K562 (cell line): ENCODE results near the gene XIRP1. TPM values are rescaled to one million over a fixed set of nuclear protein-coding genes. Genes with fewer than 3 reads are reported as not detected.
A peak's percentile ranks its signal among the peaks of the same experiment; 100 is the strongest.

Experiments
- CBX2 ChIP-seq: fragments of 200-600 bp; sonication (generic); IDR thresholded peaks from one replicate; pipeline ENCODE4 v1.6.1; 2012; ENCODE audit warnings: mild to moderate bottlenecking, low read length, inconsistent platforms; ENCODE audit not compliant: insufficient read depth, poor library complexity, severe bottlenecking
- E2F3 ChIP-seq: fragments of 250-450 bp; sonication (Bioruptor Pico); IDR thresholded peaks from 2 replicates; pipeline ENCODE4 v1.4.0; 2020; ENCODE audit warnings: mild to moderate bottlenecking
- EHMT2 ChIP-seq: fragments of 450-650 bp; IDR thresholded peaks from 2 replicates; pipeline ENCODE4 v1.6.1; 2018; ENCODE audit warnings: antibody characterized with exemption
- KLF13 ChIP-seq: fragments of 450-650 bp; IDR thresholded peaks from 2 replicates; pipeline ENCODE4 v1.6.1; 2016; ENCODE audit warnings: missing genetic modification characterization, low read depth, mild to moderate bottlenecking, missing compliant biosample characterization, moderate library complexity, borderline replicate concordance
- NCOA1 ChIP-seq: fragments of 450-650 bp; IDR thresholded peaks from 2 replicates; pipeline ENCODE4 v1.6.1; 2016; ENCODE audit warnings: low read depth
- NCOA6 ChIP-seq: fragments of 450-650 bp; IDR thresholded peaks from 2 replicates; pipeline ENCODE4 v1.6.1; 2017; ENCODE audit warnings: mild to moderate bottlenecking
- NELFE ChIP-seq: IDR thresholded peaks from 2 replicates; pipeline ENCODE4 v1.6.1; 2011; ENCODE audit warnings: mild to moderate bottlenecking; ENCODE audit not compliant: insufficient read depth, insufficient read length
- NFE2L1 ChIP-seq: fragments of 450-650 bp; IDR thresholded peaks from 2 replicates; pipeline ENCODE4 v1.6.1; 2016; ENCODE audit warnings: missing genetic modification characterization, low read depth, mild to moderate bottlenecking, missing compliant biosample characterization, moderate library complexity, borderline replicate concordance
- RBBP5 ChIP-seq: fragments of 200-600 bp; sonication (generic); IDR thresholded peaks from 2 replicates; pipeline ENCODE4 v1.6.1; 2012; ENCODE audit warnings: borderline replicate concordance, mild to moderate bottlenecking, low read length, control low read depth, inconsistent platforms; ENCODE audit not compliant: insufficient read depth, poor library complexity, severe bottlenecking
- SAP30 ChIP-seq: fragments of 200-600 bp; sonication (generic); IDR thresholded peaks from 2 replicates; pipeline ENCODE4 v1.6.1; 2012; ENCODE audit warnings: borderline replicate concordance, low read depth, mild to moderate bottlenecking, moderate library complexity, low read length, control low read depth, inconsistent platforms; ENCODE audit not compliant: insufficient read depth, poor library complexity, severe bottlenecking
- TAF7 ChIP-seq: fragments of 450-650 bp; IDR thresholded peaks from 2 replicates; pipeline ENCODE4 v1.6.1; 2016; ENCODE audit warnings: missing genetic modification characterization, missing compliant biosample characterization
- YY1 ChIP-seq, 3 experiments: IDR thresholded peaks; 2 replicates each; pipeline ENCODE4 v1.6.1; 2011; ENCODE audit warnings: low read length in 2 of 3, mild to moderate bottlenecking in 2 of 3, moderate library complexity in 2 of 3, borderline replicate concordance in 1 of 3, control low read depth in 1 of 3, low read depth in 1 of 3; ENCODE audit not compliant: insufficient read depth in 3 of 3, insufficient replicate concordance in 2 of 3, control insufficient read depth in 1 of 3, insufficient read length in 1 of 3; ENCODE audit errors: extremely low read depth in 1 of 3
- ZBTB26 ChIP-seq: fragments of 450-650 bp; formaldehyde crosslinking; IDR thresholded peaks from 2 replicates; pipeline ENCODE4 v1.4.0; 2022; ENCODE audit warnings: missing genetic modification characterization
- ZBTB43 ChIP-seq: sonication (generic); formaldehyde crosslinking; IDR thresholded peaks from 2 replicates; pipeline ENCODE4 v1.8.0; 2023; ENCODE audit warnings: mild to moderate bottlenecking, missing genetic modification reagents
- polyA plus RNA-seq, 8 experiments: library from polyadenylated mRNA; depleted of rRNA in 4 of 8; stranded (reverse) in 5 of 8; unstranded in 3 of 8; fragments of >200 nt; fragmentation: Nextera tagmentation in 2 of 8; fragmentation: Illumina TruSeq in 1 of 8; extraction: Ambion mirVana in 2 of 8; extraction: Trizol in 1 of 8; gene quantifications; 2 replicates each; pipeline versions ENCODE4 v1.2.1 to v1.2.3, GENCODE V29; 2011 to 2014; ENCODE audit warnings: inconsistent platforms in 1 of 8, missing spikeins in 1 of 8
- total RNA-seq, 7 experiments: library from RNA; depleted of rRNA in 6 of 7; stranded (reverse); fragments of >200 nt in 6 of 7; fragmentation: Illumina TruSeq in 2 of 7; extraction: Trizol in 2 of 7; gene quantifications; 2 replicates each; pipeline versions ENCODE4 v1.2.1 to v1.2.3, GENCODE V29; 2011 to 2021; ENCODE audit warnings: low replicate concordance in 1 of 7
- TF ChIP-seq, protein P1 (sequence below): fragments of 450-650 bp; formaldehyde crosslinking; IDR thresholded peaks from 2 replicates; pipeline ENCODE4 v1.4.0; 2020; ENCODE audit warnings: mild to moderate bottlenecking
- TF ChIP-seq, protein P2 (sequence below): IDR thresholded peaks from 2 replicates; pipeline ENCODE4 v1.6.1; 2011; ENCODE audit warnings: borderline replicate concordance, low read depth, mild to moderate bottlenecking, moderate library complexity, low read length; ENCODE audit not compliant: insufficient read depth, poor library complexity, severe bottlenecking
- TF ChIP-seq, protein P3 (sequence below): fragments of 450-650 bp; IDR thresholded peaks from 2 replicates; pipeline ENCODE4 v1.6.1; 2016; ENCODE audit warnings: borderline replicate concordance

Gene XIRP1
- total and polyA plus RNA-seq, 9 of the 15 experiments (the other 6 are each of a cell fraction or from before 2014, with no cell fraction given), result 0.03 to 0.27 (median 0.08) TPM; not detected in 3

- TF ChIP-seq RBBP5 (peak; percentile 61), TAF7 (tag) (no peak), NCOA1 (no peak), NELFE (no peak), CBX2 (no peak), KLF13 (peak; percentile 63), EHMT2 (no peak), NCOA6 (no peak), NFE2L1 (tag) (no peak), SAP30 (peak; percentile 66), ZBTB26 (CRISPR knock-in tag) (no peak), YY1 (IDR thresholded peaks at IDR 0.05; ENCODE audit: borderline replicate concordance in 1 of 3, control insufficient read depth in 1 of 3, extremely low read depth in 1 of 3, insufficient read depth in 3 of 3, insufficient read length in 1 of 3, insufficient replicate concordance in 2 of 3, low read depth in 1 of 3, low read length in 2 of 3) (peak in 2 of 3 experiments; percentile 25 to 53), ZBTB43 (CRISPR knock-in tag) (no peak), E2F3 (CRISPR knock-in tag) (0 out of 2 replicates have a peak, but pooled peaks have one; percentile 22)
- TF ChIP-seq, protein P1, sequence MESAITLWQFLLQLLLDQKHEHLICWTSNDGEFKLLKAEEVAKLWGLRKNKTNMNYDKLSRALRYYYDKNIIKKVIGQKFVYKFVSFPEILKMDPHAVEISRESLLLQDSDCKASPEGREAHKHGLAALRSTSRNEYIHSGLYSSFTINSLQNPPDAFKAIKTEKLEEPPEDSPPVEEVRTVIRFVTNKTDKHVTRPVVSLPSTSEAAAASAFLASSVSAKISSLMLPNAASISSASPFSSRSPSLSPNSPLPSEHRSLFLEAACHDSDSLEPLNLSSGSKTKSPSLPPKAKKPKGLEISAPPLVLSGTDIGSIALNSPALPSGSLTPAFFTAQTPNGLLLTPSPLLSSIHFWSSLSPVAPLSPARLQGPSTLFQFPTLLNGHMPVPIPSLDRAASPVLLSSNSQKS, result no peak
- TF ChIP-seq, protein P2, sequence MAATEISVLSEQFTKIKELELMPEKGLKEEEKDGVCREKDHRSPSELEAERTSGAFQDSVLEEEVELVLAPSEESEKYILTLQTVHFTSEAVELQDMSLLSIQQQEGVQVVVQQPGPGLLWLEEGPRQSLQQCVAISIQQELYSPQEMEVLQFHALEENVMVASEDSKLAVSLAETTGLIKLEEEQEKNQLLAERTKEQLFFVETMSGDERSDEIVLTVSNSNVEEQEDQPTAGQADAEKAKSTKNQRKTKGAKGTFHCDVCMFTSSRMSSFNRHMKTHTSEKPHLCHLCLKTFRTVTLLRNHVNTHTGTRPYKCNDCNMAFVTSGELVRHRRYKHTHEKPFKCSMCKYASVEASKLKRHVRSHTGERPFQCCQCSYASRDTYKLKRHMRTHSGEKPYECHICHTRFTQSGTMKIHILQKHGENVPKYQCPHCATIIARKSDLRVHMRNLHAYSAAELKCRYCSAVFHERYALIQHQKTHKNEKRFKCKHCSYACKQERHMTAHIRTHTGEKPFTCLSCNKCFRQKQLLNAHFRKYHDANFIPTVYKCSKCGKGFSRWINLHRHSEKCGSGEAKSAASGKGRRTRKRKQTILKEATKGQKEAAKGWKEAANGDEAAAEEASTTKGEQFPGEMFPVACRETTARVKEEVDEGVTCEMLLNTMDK, result no peak
- TF ChIP-seq, protein P3, sequence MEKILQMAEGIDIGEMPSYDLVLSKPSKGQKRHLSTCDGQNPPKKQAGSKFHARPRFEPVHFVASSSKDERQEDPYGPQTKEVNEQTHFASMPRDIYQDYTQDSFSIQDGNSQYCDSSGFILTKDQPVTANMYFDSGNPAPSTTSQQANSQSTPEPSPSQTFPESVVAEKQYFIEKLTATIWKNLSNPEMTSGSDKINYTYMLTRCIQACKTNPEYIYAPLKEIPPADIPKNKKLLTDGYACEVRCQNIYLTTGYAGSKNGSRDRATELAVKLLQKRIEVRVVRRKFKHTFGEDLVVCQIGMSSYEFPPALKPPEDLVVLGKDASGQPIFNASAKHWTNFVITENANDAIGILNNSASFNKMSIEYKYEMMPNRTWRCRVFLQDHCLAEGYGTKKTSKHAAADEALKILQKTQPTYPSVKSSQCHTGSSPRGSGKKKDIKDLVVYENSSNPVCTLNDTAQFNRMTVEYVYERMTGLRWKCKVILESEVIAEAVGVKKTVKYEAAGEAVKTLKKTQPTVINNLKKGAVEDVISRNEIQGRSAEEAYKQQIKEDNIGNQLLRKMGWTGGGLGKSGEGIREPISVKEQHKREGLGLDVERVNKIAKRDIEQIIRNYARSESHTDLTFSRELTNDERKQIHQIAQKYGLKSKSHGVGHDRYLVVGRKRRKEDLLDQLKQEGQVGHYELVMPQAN, result peak; percentile 28; the same call in 1 of the 2 replicates
Measured at GRCh38 chr3:39180546-39181346, 11.6 kb downstream of the XIRP1 start (continued).
